Keratinocyte (primary cell): ENCODE measurements around the gene BMS1.

Experiments used
- EZH2 ChIP-seq: IDR thresholded peaks from one replicate; pipeline ENCODE4 v1.6.1; 2012; ENCODE audit warnings: inconsistent platforms, mild to moderate bottlenecking, low read length, moderate library complexity
- TF ChIP-seq, protein P1 (sequence below), 3 experiments: IDR thresholded peaks in 1 of 3; conservative IDR thresholded peaks in 1 of 3; optimal IDR thresholded peaks in 1 of 3; 2 replicates in 2 of 3; 3 replicates in 1 of 3; pipeline versions ENCODE3 to v1.5.1; 2011; ENCODE audit warnings: low read length in 3 of 3, mild to moderate bottlenecking in 3 of 3, moderate library complexity in 2 of 3, control low read depth in 1 of 3, inconsistent platforms in 1 of 3; ENCODE audit not compliant: insufficient read depth in 2 of 3; ENCODE audit errors: extremely low read depth in 1 of 3

DNA sequence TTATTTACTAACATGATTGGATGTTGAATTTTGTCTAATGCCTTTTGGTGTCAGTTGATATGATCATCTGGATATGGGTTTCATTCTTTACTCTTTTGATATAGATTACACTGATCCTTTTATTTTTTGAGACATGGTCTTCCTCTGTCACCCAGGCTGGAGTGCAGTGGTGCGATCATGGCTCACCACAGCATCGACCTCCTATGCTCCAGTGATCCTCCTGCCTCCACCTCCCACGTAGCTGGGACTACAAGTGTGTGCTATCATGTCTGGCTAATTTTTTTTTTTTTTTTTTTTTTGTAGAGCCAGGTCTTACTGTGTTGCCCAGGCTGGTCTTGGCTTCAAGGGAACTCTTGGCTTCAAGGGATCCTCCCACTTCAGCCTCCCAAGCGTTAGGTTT, 27.1 kb downstream of the BMS1 start:
- TF ChIP-seq, protein P1, sequence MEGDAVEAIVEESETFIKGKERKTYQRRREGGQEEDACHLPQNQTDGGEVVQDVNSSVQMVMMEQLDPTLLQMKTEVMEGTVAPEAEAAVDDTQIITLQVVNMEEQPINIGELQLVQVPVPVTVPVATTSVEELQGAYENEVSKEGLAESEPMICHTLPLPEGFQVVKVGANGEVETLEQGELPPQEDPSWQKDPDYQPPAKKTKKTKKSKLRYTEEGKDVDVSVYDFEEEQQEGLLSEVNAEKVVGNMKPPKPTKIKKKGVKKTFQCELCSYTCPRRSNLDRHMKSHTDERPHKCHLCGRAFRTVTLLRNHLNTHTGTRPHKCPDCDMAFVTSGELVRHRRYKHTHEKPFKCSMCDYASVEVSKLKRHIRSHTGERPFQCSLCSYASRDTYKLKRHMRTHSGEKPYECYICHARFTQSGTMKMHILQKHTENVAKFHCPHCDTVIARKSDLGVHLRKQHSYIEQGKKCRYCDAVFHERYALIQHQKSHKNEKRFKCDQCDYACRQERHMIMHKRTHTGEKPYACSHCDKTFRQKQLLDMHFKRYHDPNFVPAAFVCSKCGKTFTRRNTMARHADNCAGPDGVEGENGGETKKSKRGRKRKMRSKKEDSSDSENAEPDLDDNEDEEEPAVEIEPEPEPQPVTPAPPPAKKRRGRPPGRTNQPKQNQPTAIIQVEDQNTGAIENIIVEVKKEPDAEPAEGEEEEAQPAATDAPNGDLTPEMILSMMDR (optimal IDR thresholded peaks at IDR 0.05 in 1 of 3, IDR thresholded peaks at IDR 0.05 in 1 of 3, conservative IDR thresholded peaks at IDR 0.05 in 1 of 3; ENCODE audit: extremely low read depth in 1 of 3, insufficient read depth in 2 of 3, low read length in 3 of 3) = no peak
- no peak for TF ChIP-seq EZH2
